ENCODE measurements around the gene GPC5. TPM values are rescaled to one million over a fixed set of nuclear protein-coding genes. Genes with fewer than 3 reads are reported as not detected.

GPC5 gene
- total and polyA plus RNA-seq, 2 donors (not counting 3 experiments of a cell fraction or from before 2014, with no cell fraction given): 0.59 to 0.97 TPM

- BruUV-seq (replicated peaks): no TSS peak
- dilution Hi-C loops (cut with MboI; ENCODE audit: extremely low pct_ligation_motif_present, low sequenced_read_pairs): no loop called here
- intact Hi-C loops (cut with micrococcal nuclease): no loop called here
- H3K9ac ChIP-seq (replicated peaks; ENCODE audit: extremely low read depth, insufficient read depth, low read length): no peak overlapping the region
- no peak overlapping the region for H3K27ac ChIP-seq (ENCODE audit: insufficient read depth, low read depth, low read length)
- H3K9me1 ChIP-seq (replicated peaks; ENCODE audit: control insufficient read depth, extremely low read depth, insufficient read depth, low read length): no peaks in the 10 kb centered on the region
- H3K9me3 ChIP-seq (replicated peaks; ENCODE audit: control insufficient read depth, insufficient read depth, low read length): no peaks in the 10 kb centered on the region
- H3K4me2 ChIP-seq (ENCODE audit: insufficient read depth, low read length): no peak overlapping the region
- no peaks in the 10 kb centered on the region for H3K79me2 ChIP-seq (ENCODE audit: control insufficient read depth, insufficient read depth, low read length)
- no peak for TF ChIP-seq POLR2A (IDR thresholded peaks at IDR 0.05; ENCODE audit: low read depth, low read length)
- no peak for TF ChIP-seq JUN (IDR thresholded peaks at IDR 0.05; ENCODE audit: borderline replicate concordance, insufficient read depth, insufficient read length, low read depth)
- no peaks in the 10 kb centered on the region for H3K27me3 ChIP-seq (ENCODE audit: control insufficient read depth in 2 of 2, insufficient read depth in 2 of 2, low read length in 2 of 2)
- no peak overlapping the region for H3K4me3 ChIP-seq (replicated peaks in 1 of 3; ENCODE audit: insufficient read depth in 1 of 3, low read depth in 1 of 3, low read length in 3 of 3)
- H2AFZ ChIP-seq (ENCODE audit: low read depth, low read length): no peak overlapping the region
- H3K4me1 ChIP-seq (ENCODE audit: control insufficient read depth, extremely low read depth, insufficient read depth, low read length): no peaks in the 10 kb centered on the region
- DNase-seq (ENCODE audit: low read depth, low spot score) (no peak), FAIRE-seq (no peak)
- POLR2A ChIA-PET: no interaction called here
- no peaks in the 10 kb centered on the region for H4K20me1 ChIP-seq (replicated peaks; ENCODE audit: control insufficient read depth, extremely low read depth, insufficient read depth, low read length)
- no peaks in the 10 kb centered on the region for H3K36me3 ChIP-seq (ENCODE audit: control insufficient read depth in 2 of 2, extremely low read depth in 1 of 2, insufficient read depth in 2 of 2, low read length in 2 of 2)
- CTCF ChIA-PET: no interaction called here
These were observed 921.9 kb downstream of the GPC5 start for GRCh38 chr13:92320323-92320722.

- H3K27me3 ChIP-seq (ENCODE audit: control insufficient read depth in 2 of 2, insufficient read depth in 2 of 2, low read length in 2 of 2): no peaks in the 10 kb centered on the region
- no peaks in the 10 kb centered on the region for H3K9me3 ChIP-seq (replicated peaks; ENCODE audit: control insufficient read depth, insufficient read depth, low read length)
- no peaks in the 10 kb centered on the region for H3K4me1 ChIP-seq (ENCODE audit: control insufficient read depth, extremely low read depth, insufficient read depth, low read length)
- no peaks in the 10 kb centered on the region for H4K20me1 ChIP-seq (replicated peaks; ENCODE audit: control insufficient read depth, extremely low read depth, insufficient read depth, low read length)
- H3K27ac ChIP-seq (ENCODE audit: insufficient read depth, low read depth, low read length): no peak overlapping the region
- FAIRE-seq (no peak), DNase-seq (ENCODE audit: low read depth, low spot score) (no peak)
- H3K36me3 ChIP-seq (ENCODE audit: control insufficient read depth in 2 of 2, extremely low read depth in 1 of 2, insufficient read depth in 2 of 2, low read length in 2 of 2): no peaks in the 10 kb centered on the region
- H3K4me3 ChIP-seq (replicated peaks in 1 of 3; ENCODE audit: insufficient read depth in 1 of 3, low read depth in 1 of 3, low read length in 3 of 3): no peak overlapping the region
- TF ChIP-seq FOS (IDR thresholded peaks at IDR 0.05; ENCODE audit: borderline replicate concordance, insufficient read depth, low read length): no peak
- no peak for TF ChIP-seq GATA2 (IDR thresholded peaks at IDR 0.05; ENCODE audit: insufficient read depth, insufficient read length, low read depth, low read length)
- no peak for TF ChIP-seq MYC (IDR thresholded peaks at IDR 0.05; ENCODE audit: low read depth, low read length)
- TF ChIP-seq JUN (IDR thresholded peaks at IDR 0.05; ENCODE audit: borderline replicate concordance, insufficient read depth, insufficient read length, low read depth): no peak
- no peak for TF ChIP-seq EZH2 (IDR thresholded peaks at IDR 0.05; ENCODE audit: borderline replicate concordance, low read depth, low read length, severe bottlenecking)
- no peak for TF ChIP-seq MAX (IDR thresholded peaks at IDR 0.05; ENCODE audit: insufficient read depth, insufficient read length)
- TF ChIP-seq, protein P1, sequence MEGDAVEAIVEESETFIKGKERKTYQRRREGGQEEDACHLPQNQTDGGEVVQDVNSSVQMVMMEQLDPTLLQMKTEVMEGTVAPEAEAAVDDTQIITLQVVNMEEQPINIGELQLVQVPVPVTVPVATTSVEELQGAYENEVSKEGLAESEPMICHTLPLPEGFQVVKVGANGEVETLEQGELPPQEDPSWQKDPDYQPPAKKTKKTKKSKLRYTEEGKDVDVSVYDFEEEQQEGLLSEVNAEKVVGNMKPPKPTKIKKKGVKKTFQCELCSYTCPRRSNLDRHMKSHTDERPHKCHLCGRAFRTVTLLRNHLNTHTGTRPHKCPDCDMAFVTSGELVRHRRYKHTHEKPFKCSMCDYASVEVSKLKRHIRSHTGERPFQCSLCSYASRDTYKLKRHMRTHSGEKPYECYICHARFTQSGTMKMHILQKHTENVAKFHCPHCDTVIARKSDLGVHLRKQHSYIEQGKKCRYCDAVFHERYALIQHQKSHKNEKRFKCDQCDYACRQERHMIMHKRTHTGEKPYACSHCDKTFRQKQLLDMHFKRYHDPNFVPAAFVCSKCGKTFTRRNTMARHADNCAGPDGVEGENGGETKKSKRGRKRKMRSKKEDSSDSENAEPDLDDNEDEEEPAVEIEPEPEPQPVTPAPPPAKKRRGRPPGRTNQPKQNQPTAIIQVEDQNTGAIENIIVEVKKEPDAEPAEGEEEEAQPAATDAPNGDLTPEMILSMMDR (IDR thresholded peaks at IDR 0.05; ENCODE audit: extremely low read depth in 1 of 2, insufficient read depth in 1 of 2, low read depth in 1 of 2, low read length in 2 of 2): no peak
- TF ChIP-seq POLR2A (IDR thresholded peaks at IDR 0.05; ENCODE audit: low read depth, low read length): no peak
- no peak for TF ChIP-seq POLR2AphosphoS5 (IDR thresholded peaks at IDR 0.05; ENCODE audit: insufficient read depth, low read depth, low read length)
- dilution Hi-C loops (cut with MboI; ENCODE audit: extremely low pct_ligation_motif_present, low sequenced_read_pairs) (no loop called here), intact Hi-C loops (cut with micrococcal nuclease) (no loop called here)
- no TSS peak for BruUV-seq (replicated peaks)
- H3K9me1 ChIP-seq (replicated peaks; ENCODE audit: control insufficient read depth, extremely low read depth, insufficient read depth, low read length): no peaks in the 10 kb centered on the region
- H3K79me2 ChIP-seq (ENCODE audit: control insufficient read depth, insufficient read depth, low read length): no peaks in the 10 kb centered on the region
- no peak overlapping the region for H2AFZ ChIP-seq (ENCODE audit: low read depth, low read length)
- POLR2A ChIA-PET: no interaction called here
- no peak overlapping the region for H3K9ac ChIP-seq (replicated peaks; ENCODE audit: extremely low read depth, insufficient read depth, low read length)
- H3K4me2 ChIP-seq (ENCODE audit: insufficient read depth, low read length): no peak overlapping the region
- CTCF ChIA-PET: no interaction called here
These were observed 922.8 kb downstream of the GPC5 start for GRCh38 chr13:92321174-92321573.

Data from endothelial cell of umbilical vein (primary cell).